GM10847 (cell line): ENCODE data around the gene NFKBIZ.

Experiments used
- POLR2A ChIP-seq: IDR thresholded peaks from 2 replicates; pipeline ENCODE4 v1.6.1; 2011; ENCODE audit not compliant: insufficient read length; ENCODE audit errors: extremely low read depth

Gene NFKBIZ

DNA sequence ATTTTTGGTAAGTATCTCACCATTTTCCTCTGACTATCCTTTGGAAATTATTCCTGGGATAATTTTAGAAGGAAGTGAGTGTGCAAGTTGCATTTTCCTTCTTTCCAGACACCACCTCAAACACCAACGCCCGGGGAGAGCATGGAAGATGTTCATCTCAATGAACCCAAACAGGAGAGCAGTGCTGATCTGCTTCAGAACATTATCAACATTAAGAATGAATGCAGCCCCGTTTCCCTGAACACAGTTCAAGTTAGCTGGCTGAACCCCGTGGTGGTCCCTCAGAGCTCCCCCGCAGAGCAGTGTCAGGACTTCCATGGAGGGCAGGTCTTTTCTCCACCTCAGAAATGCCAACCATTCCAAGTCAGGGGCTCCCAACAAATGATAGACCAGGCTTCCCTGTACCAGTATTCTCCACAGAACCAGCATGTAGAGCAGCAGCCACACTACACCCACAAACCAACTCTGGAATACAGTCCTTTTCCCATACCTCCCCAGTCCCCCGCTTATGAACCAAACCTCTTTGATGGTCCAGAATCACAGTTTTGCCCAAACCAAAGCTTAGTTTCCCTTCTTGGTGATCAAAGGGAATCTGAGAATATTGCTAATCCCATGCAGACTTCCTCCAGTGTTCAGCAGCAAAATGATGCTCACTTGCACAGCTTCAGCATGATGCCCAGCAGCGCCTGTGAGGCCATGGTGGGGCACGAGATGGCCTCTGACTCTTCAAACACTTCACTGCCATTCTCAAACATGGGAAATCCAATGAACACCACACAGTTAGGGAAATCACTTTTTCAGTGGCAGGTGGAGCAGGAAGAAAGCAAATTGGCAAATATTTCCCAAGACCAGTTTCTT lies 3.9 kb downstream of the NFKBIZ start:
- TF ChIP-seq POLR2A: no peak

DNA sequence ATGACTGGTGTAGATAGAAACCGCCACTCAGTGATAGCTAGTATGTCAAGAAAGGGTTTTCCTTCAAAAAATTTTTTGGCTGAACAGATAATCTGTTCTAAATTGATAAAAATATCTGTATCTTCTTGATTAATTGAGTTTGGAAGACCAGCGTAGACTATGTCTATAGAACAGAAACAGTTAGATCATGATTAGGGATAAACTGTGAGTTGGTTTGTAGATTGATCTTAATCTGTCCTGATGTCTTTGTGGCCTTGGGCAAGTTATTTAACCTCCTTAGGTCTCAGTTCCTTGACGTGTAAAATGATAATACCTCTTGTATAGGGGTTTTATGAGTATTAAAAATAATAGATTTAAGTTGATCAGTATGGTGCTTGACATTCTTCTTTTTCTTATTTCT lies 4.7 kb downstream of the NFKBIZ start:
- no peak for TF ChIP-seq POLR2A

DNA sequence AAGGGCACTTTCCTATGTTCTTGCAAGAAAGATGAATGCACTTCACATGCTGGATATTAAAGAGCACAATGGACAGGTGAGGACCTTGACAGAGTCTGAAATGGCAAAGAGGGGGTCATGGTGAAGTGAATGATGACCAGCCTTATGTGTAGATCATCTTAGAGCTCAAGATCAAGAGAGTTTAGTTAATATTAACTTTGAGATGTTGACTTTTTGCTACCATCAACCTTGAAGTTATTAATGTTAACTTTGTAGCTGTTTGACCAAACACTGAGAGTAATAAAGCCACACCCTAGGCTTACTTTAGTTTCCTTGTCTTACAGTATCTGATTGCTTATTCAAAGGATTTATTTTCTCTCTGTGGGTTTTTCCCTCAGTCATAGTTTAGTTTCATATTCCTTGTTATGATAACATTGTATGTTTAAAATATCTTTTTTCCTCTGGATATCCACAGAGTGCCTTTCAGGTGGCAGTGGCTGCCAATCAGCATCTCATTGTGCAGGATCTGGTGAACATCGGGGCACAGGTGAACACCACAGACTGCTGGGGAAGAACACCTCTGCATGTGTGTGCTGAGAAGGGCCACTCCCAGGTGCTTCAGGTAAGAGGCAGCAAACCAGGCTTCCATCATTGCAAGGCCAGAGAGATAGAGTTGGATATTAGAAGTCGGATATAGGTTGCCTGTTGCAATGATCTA lies 5.4 kb downstream of the NFKBIZ start:
- no peak for TF ChIP-seq POLR2A

DNA sequence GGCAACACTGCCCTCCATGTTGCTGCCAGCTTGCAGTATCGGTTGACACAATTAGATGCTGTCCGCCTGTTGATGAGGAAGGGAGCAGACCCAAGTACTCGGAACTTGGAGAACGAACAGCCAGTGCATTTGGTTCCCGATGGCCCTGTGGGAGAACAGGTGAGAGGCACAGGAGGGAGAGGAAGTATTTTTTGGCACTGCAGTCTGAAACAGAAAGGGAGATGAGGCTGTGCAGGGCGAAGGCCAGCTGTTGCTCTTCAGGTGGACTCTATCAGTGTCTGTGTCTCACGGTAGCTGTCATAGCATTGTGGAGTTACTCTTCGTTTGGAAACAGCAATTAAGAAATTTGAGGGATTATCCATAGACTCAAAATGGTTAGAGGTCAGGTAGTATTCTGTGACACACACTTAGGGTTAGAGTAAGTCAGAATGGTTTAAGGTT lies 8.0 kb downstream of the NFKBIZ start:
- no peak for TF ChIP-seq POLR2A

DNA sequence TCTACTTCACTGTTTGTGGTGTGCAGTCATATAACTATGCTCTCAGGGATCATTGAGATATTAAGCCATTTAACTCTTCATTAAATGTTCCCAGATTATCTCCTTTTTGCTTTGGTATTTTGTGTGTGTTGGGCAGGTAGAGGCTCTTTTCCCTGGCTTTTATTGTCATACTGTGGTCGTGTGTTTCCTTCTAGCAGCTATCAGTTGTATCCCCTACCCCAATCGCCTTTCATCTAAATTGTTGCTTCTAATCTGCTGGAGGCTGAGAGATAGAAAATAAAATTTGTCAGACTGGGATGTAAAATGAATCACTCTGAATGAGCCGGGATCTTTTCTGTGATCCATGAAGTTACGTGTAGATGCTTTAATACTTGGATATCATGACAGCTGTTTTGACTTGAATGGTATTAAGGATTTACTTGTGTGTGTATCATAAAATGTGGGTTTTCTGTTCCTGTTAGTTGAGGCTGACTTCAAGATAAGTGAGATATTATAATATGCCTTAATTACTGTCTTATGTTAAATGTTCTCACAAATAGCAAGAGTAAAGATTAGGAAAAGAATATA lies 9.2 kb downstream of the NFKBIZ start:
- no peak for TF ChIP-seq POLR2A

DNA sequence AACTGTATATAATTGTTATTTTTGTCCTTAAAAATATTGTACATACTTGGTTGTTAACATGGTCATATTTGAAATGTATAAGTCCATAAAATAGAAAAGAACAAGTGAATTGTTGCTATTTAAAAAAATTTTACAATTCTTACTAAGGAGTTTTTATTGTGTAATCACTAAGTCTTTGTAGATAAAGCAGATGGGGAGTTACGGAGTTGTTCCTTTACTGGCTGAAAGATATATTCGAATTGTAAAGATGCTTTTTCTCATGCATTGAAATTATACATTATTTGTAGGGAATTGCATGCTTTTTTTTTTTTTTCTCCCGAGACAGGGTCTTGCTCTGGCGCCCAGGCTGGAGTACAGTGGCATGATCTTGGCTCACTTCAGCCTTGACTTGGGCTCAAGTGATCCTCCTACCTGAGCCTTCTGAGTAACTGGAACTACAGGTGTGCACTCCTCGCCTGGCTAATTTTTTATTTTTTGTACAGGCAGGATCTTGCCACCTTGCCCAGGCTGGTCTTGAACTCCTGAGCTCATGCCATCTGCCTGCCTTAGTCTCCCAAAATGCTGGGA lies 10.7 kb downstream of the NFKBIZ start:
- no peak for TF ChIP-seq POLR2A

DNA sequence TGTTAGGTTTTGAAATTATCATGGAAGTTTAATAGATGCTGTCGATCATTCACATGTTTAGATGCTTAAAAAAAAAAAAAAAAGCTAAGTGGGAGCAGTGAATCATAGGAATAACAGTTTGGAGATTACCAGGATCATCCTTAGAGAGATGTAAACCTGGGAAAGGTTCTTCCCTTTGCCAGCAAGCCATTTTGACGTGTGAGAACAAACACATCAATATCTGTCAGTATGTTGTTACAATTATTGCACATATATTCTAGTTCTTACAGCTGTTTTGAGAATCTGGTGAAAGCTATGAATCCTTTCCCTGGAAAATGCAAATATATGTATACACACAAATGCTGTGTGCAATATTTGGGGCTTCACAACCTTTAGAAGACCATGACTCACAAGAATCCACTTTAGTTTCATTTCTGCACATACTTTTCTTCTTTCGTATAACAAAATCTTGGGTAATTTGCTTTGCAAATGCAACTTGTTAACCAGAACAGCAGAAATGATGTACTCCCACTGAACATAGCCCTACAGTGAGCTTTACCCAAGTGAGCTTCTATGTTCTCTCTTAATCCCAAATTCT lies 12.0 kb downstream of the NFKBIZ start:
- TF ChIP-seq POLR2A: no peak

DNA sequence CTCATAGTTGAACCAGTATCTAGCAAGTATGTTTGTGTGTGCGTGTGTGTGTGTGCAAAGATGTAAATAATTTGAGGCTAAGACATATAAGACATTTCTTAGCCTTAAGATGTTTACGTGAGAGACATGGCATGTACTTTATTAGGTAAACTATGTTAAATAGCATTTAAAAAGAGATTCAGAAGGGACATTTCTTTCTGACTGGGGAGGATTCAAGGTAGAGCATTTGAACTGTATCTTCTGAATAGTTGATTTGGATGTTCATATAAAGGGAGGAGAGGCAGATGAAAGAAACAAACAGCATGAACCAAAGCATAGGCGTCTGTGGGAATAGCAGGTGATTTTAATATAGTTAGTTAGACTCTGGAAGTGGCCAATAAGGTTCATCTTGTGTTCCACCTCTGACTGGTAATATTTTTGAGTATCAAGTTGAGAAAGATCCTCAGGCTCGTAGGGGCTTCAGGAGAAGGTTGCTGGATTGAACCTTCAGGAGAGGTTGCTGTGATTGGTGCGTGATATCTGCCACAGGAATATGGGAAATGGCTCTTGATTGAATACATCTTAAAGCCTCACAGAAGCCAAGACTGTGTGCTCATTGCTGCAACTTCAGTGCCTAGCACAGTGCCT lies 12.6 kb downstream of the NFKBIZ start:
- no peak for TF ChIP-seq POLR2A

DNA sequence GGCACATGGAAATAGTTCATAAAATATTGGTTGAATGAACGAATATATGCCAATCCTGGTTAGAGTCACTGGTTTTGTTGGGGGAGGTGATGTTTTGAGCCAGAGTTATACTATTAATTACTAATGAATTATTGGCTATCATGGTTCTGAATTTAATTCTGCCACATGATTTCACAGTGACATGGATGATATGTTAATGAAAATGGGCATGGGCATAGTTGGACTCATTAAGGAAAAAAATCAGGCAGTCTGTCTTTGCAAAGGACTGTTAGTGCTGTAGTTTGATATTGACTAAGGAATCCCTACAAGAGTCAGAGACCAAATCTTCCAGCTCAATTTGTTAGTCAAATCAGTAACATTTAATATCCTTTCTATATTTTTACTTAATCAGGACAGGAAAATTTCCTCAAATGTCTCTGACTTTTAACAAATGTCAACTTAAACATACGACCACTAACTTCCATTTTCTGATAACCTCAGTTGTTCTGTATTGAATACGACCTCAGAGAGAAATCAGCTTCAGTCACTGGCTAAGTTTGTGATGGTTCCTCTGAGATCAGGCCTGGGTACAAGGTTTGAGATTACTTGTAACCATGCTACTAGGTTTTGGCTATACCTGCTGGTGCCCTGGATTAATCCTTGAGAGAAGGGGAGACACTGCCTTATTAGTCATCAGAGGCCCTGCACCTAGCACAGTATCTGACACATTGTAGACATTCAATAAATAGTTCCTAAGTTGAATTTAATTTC lies 13.3 kb downstream of the NFKBIZ start:
- TF ChIP-seq POLR2A: no peak

DNA sequence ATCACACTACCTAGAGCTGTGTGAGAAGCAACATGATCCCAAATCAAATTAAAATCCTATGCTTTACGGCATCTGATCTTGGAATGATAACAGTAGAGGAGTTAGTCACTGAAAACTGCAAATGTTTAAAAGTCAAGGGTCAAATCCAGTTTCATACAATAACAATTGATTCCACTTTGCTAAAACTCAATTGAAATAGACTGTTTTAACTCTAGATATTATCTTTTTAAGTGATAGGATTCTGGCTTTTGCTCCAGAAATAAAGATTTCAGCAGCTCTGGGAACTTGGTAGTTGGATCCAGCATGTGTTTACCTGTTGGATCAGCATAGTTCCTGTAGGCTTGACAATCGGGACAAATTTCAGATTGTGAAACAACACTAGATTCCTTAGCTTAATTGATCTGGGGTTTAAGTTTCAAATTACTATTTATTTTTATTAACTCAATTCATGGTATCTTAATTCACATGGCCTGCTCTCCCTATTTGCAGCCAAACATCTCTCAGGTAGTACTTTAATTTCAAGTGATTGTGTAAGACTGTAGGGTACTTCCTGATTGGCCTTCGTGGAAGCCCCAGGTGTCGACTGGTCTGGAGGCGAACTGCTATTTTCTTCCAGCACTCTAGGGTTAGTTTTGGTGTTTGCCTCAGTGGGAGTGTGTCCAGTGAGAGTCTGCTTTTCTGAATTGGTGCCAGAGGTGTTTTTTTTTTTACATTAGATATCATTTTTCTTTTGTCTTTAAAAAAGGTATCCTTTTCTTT lies 16.6 kb downstream of the NFKBIZ start:
- no peak for TF ChIP-seq POLR2A

DNA sequence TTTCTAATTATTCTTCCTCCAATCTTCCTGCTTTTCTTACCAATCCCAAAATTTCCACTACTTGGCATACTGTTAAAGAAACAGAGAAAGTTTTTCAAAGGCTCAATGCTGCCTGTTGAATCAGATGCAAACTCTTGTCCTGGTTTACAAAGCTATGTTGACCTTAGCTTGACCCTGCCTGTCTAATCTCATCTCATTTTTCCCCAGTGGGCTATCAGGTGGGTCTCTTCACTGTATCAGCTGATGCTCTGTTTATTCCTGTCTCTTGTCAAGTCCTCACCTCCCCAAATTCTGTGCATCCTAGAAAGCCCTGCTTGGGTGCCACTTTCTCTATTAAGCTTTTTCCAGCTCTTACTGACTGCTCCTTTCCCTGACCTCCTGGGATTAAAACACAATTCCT lies 18.2 kb downstream of the NFKBIZ start:
- TF ChIP-seq POLR2A: no peak

DNA sequence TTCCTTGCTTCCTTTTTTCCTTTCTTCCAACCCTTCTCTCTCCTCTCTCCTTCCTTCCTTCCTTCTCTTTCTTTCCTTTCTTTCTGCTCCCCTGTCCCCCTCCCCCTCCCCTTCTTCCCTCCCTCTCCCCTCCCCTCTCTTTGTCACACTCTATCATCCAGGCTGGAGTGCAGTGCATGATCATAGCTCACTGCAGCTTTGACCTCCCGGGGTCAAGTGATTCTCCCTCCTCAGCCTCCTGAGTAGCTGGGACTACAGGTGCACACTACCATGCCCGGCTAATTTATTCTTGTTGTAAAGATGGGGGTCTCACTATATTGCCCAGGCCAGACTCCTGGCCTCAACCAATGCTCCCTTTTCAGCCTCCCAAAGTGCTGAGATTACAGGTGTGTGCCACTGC lies 18.7 kb downstream of the NFKBIZ start:
- TF ChIP-seq POLR2A: no peak
